ENCODE results near the gene OSBPL5. TPM values are rescaled to one million over a fixed set of nuclear protein-coding genes. Genes with fewer than 3 reads are reported as not detected.

Gene OSBPL5
- total RNA-seq, 1 donor from 2014 or later = 115 TPM

DNA sequence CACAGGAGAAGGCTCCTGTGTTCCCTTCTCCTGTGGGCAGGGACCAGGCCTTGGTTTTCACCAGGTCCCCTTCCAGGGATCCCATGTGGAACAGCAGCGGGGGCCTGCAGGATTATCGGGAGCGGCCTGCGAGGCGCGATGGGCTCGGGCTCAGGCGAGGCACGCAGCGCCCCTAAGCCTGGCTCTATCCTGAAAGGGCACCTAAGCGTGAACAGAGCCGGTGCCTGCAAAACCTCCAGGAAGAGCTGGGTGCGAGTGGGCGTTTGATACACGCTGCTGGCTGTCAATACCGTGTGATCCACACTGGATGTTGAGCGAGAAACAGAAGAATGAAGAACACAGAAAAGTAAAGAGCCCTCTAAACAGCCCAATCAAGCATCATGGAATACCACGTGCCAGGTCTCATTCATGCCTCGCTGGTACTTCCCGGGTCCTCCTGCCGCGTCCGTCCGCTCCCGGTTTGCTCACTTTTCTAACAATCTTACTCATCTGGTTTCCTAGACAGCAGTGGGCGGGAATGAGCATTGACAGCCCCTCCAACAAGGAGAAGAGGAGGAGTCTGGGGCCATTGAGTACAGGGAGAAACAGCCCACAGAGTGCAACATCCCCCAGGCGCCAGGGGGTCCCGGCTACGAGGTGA is 12.5 kb downstream of the OSBPL5 start:
- TF ChIP-seq, protein P1, sequence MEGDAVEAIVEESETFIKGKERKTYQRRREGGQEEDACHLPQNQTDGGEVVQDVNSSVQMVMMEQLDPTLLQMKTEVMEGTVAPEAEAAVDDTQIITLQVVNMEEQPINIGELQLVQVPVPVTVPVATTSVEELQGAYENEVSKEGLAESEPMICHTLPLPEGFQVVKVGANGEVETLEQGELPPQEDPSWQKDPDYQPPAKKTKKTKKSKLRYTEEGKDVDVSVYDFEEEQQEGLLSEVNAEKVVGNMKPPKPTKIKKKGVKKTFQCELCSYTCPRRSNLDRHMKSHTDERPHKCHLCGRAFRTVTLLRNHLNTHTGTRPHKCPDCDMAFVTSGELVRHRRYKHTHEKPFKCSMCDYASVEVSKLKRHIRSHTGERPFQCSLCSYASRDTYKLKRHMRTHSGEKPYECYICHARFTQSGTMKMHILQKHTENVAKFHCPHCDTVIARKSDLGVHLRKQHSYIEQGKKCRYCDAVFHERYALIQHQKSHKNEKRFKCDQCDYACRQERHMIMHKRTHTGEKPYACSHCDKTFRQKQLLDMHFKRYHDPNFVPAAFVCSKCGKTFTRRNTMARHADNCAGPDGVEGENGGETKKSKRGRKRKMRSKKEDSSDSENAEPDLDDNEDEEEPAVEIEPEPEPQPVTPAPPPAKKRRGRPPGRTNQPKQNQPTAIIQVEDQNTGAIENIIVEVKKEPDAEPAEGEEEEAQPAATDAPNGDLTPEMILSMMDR (IDR thresholded peaks at IDR 0.05; ENCODE audit: partially characterized antibody, unreplicated experiment) = no peak
- H3K27me3 Mint-ChIP-seq (ENCODE audit: unreplicated experiment) = peaks cover 7% of the 10 kb centered on the region
- H3K27ac Mint-ChIP-seq (ENCODE audit: unreplicated experiment) = no peak overlapping the region
- H3K4me3 Mint-ChIP-seq (ENCODE audit: unreplicated experiment) = no peak overlapping the region
- peaks cover 5% of the 10 kb centered on the region for H3K9me3 Mint-ChIP-seq (ENCODE audit: unreplicated experiment)
- DNase-seq = no peak
- peaks cover 48% of the 10 kb centered on the region for H3K4me1 Mint-ChIP-seq (ENCODE audit: low read depth, unreplicated experiment)
- no peaks in the 10 kb centered on the region for H3K36me3 Mint-ChIP-seq (ENCODE audit: unreplicated experiment)

DNA sequence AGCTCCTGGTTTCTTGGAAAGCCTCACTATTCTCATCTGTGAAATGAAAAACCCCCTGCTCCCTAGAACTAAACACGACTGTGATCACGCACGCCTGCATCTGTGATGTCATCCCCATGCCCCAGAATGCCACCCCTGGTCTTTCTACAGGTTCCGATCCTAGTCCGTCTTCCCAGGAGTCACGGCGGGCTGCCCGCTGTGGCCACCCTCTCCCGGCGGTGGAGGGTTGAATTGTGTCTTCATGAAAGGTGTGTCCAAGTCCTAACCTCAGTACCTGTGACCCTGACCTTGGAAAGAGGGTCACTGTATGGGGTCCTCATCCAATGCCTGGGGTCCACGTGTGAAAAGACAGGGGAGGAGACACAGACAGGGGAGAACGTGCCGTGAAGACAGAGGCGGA is 14.4 kb downstream of the OSBPL5 start:
- DNase-seq = no peak
- no peak overlapping the region for H3K4me3 Mint-ChIP-seq (ENCODE audit: unreplicated experiment)
- peaks cover 5% of the 10 kb centered on the region for H3K9me3 Mint-ChIP-seq (ENCODE audit: unreplicated experiment)
- peak overlapping the region; percentile 14 for H3K27ac Mint-ChIP-seq (ENCODE audit: unreplicated experiment)
- H3K36me3 Mint-ChIP-seq (ENCODE audit: unreplicated experiment) = no peaks in the 10 kb centered on the region
- peaks cover 7% of the 10 kb centered on the region for H3K27me3 Mint-ChIP-seq (ENCODE audit: unreplicated experiment)
- peaks cover 42% of the 10 kb centered on the region for H3K4me1 Mint-ChIP-seq (ENCODE audit: low read depth, unreplicated experiment)
- TF ChIP-seq, protein P1 (IDR thresholded peaks at IDR 0.05; ENCODE audit: partially characterized antibody, unreplicated experiment) = no peak

DNA sequence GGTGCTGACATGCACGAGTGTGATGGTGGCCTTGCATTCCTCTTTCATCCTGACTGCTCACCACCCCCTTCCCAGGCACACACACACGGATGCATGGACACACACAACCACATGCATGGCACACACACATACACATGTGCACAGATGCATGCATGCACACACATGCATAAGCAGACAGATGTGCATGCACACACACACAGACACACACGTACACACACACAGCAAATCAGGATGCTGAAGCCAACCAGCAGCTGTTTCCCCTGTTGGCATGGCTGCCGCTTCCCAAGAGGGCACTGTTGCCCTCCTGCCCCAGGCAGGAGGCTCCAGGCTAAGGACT is 15.3 kb downstream of the OSBPL5 start:
- no peak overlapping the region for H3K4me3 Mint-ChIP-seq (ENCODE audit: unreplicated experiment)
- DNase-seq = no peak
- H3K4me1 Mint-ChIP-seq (ENCODE audit: low read depth, unreplicated experiment) = peaks cover 33% of the 10 kb centered on the region
- H3K27ac Mint-ChIP-seq (ENCODE audit: unreplicated experiment) = no peak overlapping the region
- H3K27me3 Mint-ChIP-seq (ENCODE audit: unreplicated experiment) = peaks cover 7% of the 10 kb centered on the region
- peaks cover 5% of the 10 kb centered on the region for H3K9me3 Mint-ChIP-seq (ENCODE audit: unreplicated experiment)
- TF ChIP-seq, protein P1 (IDR thresholded peaks at IDR 0.05; ENCODE audit: partially characterized antibody, unreplicated experiment) = no peak
- H3K36me3 Mint-ChIP-seq (ENCODE audit: unreplicated experiment) = no peaks in the 10 kb centered on the region

DNA sequence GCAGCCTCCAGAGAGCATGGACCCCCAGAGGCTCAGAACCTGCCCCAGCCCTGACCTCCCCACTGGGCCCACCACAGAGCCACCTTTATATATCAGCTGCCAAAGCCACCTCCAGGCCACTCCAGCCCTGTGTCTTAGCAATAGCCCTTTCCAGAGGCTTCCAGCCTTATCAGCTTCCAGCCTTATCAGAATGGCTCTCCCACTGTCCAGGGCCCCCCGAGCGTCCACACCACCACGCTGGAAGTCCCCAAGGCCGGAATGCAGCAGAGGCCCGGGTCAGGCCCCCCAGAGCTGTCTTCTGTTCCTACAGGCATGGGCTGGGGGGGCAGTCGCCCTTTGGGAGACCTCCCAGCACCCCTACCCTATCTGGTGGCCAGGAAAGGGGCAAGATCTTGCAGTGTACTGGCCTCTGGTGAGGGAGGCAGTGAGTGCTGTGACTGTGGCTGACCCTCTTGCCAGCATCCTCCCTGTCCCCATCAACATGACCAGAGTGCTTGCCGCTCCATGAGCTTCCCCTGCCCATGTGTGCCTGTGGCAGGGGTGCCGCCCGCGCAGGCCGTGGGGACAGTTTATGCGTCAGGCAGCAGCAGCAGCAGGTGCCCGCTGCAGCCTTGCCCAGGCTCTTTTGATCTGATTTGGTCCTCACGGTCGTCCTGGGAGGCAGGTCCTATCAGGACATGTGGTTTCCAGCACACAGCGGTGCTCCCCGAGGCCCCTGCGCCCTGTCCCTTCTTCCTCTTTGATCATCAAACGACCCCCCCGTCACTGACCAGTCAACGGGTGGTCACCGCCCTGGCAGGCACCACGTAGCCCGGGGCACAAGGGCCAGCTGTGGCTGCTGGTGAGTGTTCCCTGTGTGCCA is 15.9 kb downstream of the OSBPL5 start:
- peaks cover 5% of the 10 kb centered on the region for H3K9me3 Mint-ChIP-seq (ENCODE audit: unreplicated experiment)
- no peaks in the 10 kb centered on the region for H3K36me3 Mint-ChIP-seq (ENCODE audit: unreplicated experiment)
- peaks cover 31% of the 10 kb centered on the region for H3K4me1 Mint-ChIP-seq (ENCODE audit: low read depth, unreplicated experiment)
- H3K4me3 Mint-ChIP-seq (ENCODE audit: unreplicated experiment) = no peak overlapping the region
- no peak for DNase-seq
- TF ChIP-seq, protein P1 (IDR thresholded peaks at IDR 0.05; ENCODE audit: partially characterized antibody, unreplicated experiment) = no peak
- peaks cover 7% of the 10 kb centered on the region for H3K27me3 Mint-ChIP-seq (ENCODE audit: unreplicated experiment)
- H3K27ac Mint-ChIP-seq (ENCODE audit: unreplicated experiment) = no peak overlapping the region
